IMR-90 (cell line): Measurements from ENCODE around the gene OR10G7. TPM values are rescaled to one million over a fixed set of nuclear protein-coding genes. Genes with fewer than 3 reads are reported as not detected.

ENCODE experiments used
- ATAC-seq: fragments of 200-7000 bp; cut with Tn5 transposase; 2 replicates; pipeline ENCODE4 v1.9.1; 2020; ENCODE audit warnings: low read depth, mild to moderate bottlenecking, moderate library complexity
- BruUV-seq: library from RNA; stranded (reverse); fragments of 400-500 nt; replicated peaks from 2 replicates; lab custom pipeline; 2021; lab: Mats Ljungman, UMichigan
- CTCF ChIA-PET: fragments of 300-600 bp; formaldehyde crosslinking; extraction: SDS; loops from one replicate; lab custom pipeline; 2021; ENCODE audit warnings: antibody characterized with exemption; lab: Yijun Ruan, JAX
- POLR2A ChIA-PET: fragments of 300-600 bp; sonication (Branson Sonifier 250); formaldehyde crosslinking; loops from one replicate; lab custom pipeline; 2022; ENCODE audit warnings: antibody characterized with exemption; ENCODE audit not compliant: unreplicated experiment; lab: Charles Lee
- DNase-seq: peaks from one replicate; pipeline ENCODE4 v3.0.0; 2013
- H2AFZ ChIP-seq: replicated peaks from 2 replicates; pipeline ENCODE3; 2013; ENCODE audit warnings: low read length, mild to moderate bottlenecking; ENCODE audit not compliant: poor library complexity
- H2AK5ac ChIP-seq: 2 replicates; pipeline ENCODE4 v1.6.1; 2013; ENCODE audit warnings: low read depth, low read length, inconsistent platforms
- H2AK9ac ChIP-seq: replicated peaks from 2 replicates; pipeline ENCODE3; 2013; ENCODE audit warnings: mild to moderate bottlenecking, low read depth, low read length, moderate library complexity; ENCODE audit not compliant: poor library complexity
- H2BK120ac ChIP-seq: 2 replicates; pipeline ENCODE4 v1.6.1; 2013; ENCODE audit warnings: low read depth, low read length, inconsistent platforms
- H2BK15ac ChIP-seq: 3 replicates; pipeline ENCODE4 v1.6.1; 2013; ENCODE audit warnings: low read depth, low read length, inconsistent platforms
- H2BK20ac ChIP-seq: 2 replicates; pipeline ENCODE4 v1.6.1; 2013; ENCODE audit warnings: low read depth, mild to moderate bottlenecking, inconsistent platforms, low read length, moderate library complexity
- H2BK5ac ChIP-seq: 2 replicates; pipeline ENCODE4 v1.6.1; 2013; ENCODE audit warnings: mild to moderate bottlenecking, low read depth, low read length, inconsistent platforms; ENCODE audit not compliant: poor library complexity, severe bottlenecking
- H3K14ac ChIP-seq: replicated peaks from 2 replicates; pipeline ENCODE4 v1.6.1; 2013; ENCODE audit warnings: low read depth, low read length, inconsistent platforms
- H3K18ac ChIP-seq: 2 replicates; pipeline ENCODE4 v1.6.1; 2013; ENCODE audit warnings: low read depth, low read length, control low read depth
- H3K23ac ChIP-seq: 2 replicates; pipeline ENCODE4 v1.6.1; 2013; ENCODE audit warnings: low read depth, low read length, inconsistent platforms
- H3K27ac ChIP-seq: 2 replicates; pipeline ENCODE4 v1.5.1; 2013; ENCODE audit warnings: mild to moderate bottlenecking, control low read depth, low read length; ENCODE audit not compliant: insufficient read depth
- H3K27me3 ChIP-seq: 2 replicates; pipeline ENCODE4 v1.6.1; 2013; ENCODE audit warnings: low read length; ENCODE audit not compliant: control insufficient read depth, insufficient read depth
- H3K36me3 ChIP-seq: 2 replicates; pipeline ENCODE4 v1.6.1; 2013; ENCODE audit warnings: low read length, mixed read lengths; ENCODE audit not compliant: control insufficient read depth, insufficient read depth
- H3K4ac ChIP-seq: 2 replicates; pipeline ENCODE4 v1.6.1; 2013; ENCODE audit warnings: low read depth, low read length, inconsistent platforms
- H3K4me1 ChIP-seq: 2 replicates; pipeline ENCODE4 v1.6.1; 2013; ENCODE audit warnings: low read length, mixed read lengths; ENCODE audit not compliant: control insufficient read depth, insufficient read depth
- H3K4me2 ChIP-seq: 2 replicates; pipeline ENCODE4 v1.6.1; 2013; ENCODE audit warnings: low read depth, mild to moderate bottlenecking, control low read depth, low read length, moderate library complexity
- H3K4me3 ChIP-seq: 2 replicates; pipeline ENCODE4 v1.5.1; 2013; ENCODE audit warnings: low read depth, mild to moderate bottlenecking, control low read depth, low read length, moderate library complexity; ENCODE audit not compliant: insufficient read depth
- H3K56ac ChIP-seq: 2 replicates; pipeline ENCODE4 v1.6.1; 2013; ENCODE audit warnings: low read length, inconsistent platforms; ENCODE audit not compliant: insufficient read depth; ENCODE audit errors: extremely low read depth
- H3K79me1 ChIP-seq, 2 experiments: 2 replicates each; pipeline ENCODE4 v1.6.1; 2013; ENCODE audit warnings: low read length in 2 of 2, inconsistent platforms in 1 of 2, low read depth in 1 of 2
- H3K9ac ChIP-seq: 2 replicates; pipeline ENCODE4 v1.6.1; 2013; ENCODE audit warnings: low read depth, low read length, control low read depth
- H3K9me1 ChIP-seq: 2 replicates; pipeline ENCODE4 v1.6.1; 2013; ENCODE audit warnings: low read length, inconsistent platforms; ENCODE audit not compliant: insufficient read depth
- H3K9me3 ChIP-seq: 2 replicates; pipeline ENCODE4 v1.6.1; 2013; ENCODE audit warnings: low read length; ENCODE audit not compliant: control insufficient read depth, insufficient read depth
- H4K20me1 ChIP-seq: 2 replicates; pipeline ENCODE4 v1.6.1; 2013; ENCODE audit warnings: low read length, inconsistent platforms; ENCODE audit not compliant: insufficient read depth
- H4K5ac ChIP-seq: 2 replicates; pipeline ENCODE4 v1.6.1; 2013; ENCODE audit warnings: mild to moderate bottlenecking, low read depth, low read length, control low read depth
- H4K8ac ChIP-seq, 2 experiments: 2 replicates each; pipeline ENCODE4 v1.6.1; 2013; ENCODE audit warnings: low read depth in 2 of 2, low read length in 2 of 2, control low read depth in 1 of 2, inconsistent platforms in 1 of 2
- H4K91ac ChIP-seq: 2 replicates; pipeline ENCODE4 v1.6.1; 2013; ENCODE audit warnings: low read depth, low read length, inconsistent platforms; ENCODE audit not compliant: insufficient read depth
- BHLHE40 ChIP-seq: fragments of 150-350 bp; IDR thresholded peaks from 2 replicates; pipeline ENCODE4 v1.6.1; 2016; ENCODE audit warnings: mild to moderate bottlenecking, low read depth, low read length
- RAD21 ChIP-seq: IDR thresholded peaks from 2 replicates; pipeline ENCODE4 v1.6.1; 2012; ENCODE audit warnings: low read length, improper control_type of control experiment
- WGBS, 2 experiments: methylation state at CpG; one replicate each; pipeline versions ENCODE4 v1.1.5 to v1.1.7; 2013; ENCODE audit warnings: missing lambda C conversion rate in 2 of 2; ENCODE audit not compliant: insufficient read length in 1 of 2; ENCODE audit errors: extremely low coverage in 2 of 2; 5-methylcytosine and 5-hydroxymethylcytosine counted together
- dilution Hi-C: fragments of 300-500 bp; cut with HindIII; formaldehyde crosslinking; loops from one replicate; pipeline ENCODE4 v1.14.3; 2018; ENCODE audit warnings: low sequenced_read_pairs; ENCODE audit not compliant: unreplicated experiment
- in situ Hi-C: fragments of 300-500 bp; cut with MboI; formaldehyde crosslinking; loops from 3 replicates; pipeline ENCODE4 v1.14.3; 2019; ENCODE audit warnings: low sequenced_read_pairs, inconsistent platforms, mixed read lengths
- intact Hi-C: fragments of 100-400 bp; cut with micrococcal nuclease; formaldehyde crosslinking; loops from 2 replicates; pipeline ENCODE4 v1.10.0; 2022
- polyA plus RNA-seq, 3 experiments: library from polyadenylated mRNA; depleted of rRNA; stranded (reverse); fragments of >200 nt; gene quantifications; 2 replicates each; pipeline ENCODE4 v1.2.3, GENCODE V29; 2012; ENCODE audit warnings: low replicate concordance in 1 of 3
- total RNA-seq: library from RNA; depleted of rRNA; stranded (reverse); fragments of >200 nt; gene quantifications from 2 replicates; pipeline ENCODE4 v1.2.3, GENCODE V29; 2012

Gene OR10G7
- total and polyA plus RNA-seq, 2 of the 4 experiments (the other 2 are of a cell fraction) = not detected

- Histone ChIP-seq H4K8ac (no peak overlapping the region), H2BK120ac (no peak overlapping the region), H3K4me1 (no peaks in the 10 kb centered on the region), H4K20me1 (no peaks in the 10 kb centered on the region), H3K9me1 (no peaks in the 10 kb centered on the region), H4K91ac (no peak overlapping the region), H3K9ac (no peak overlapping the region), H2BK20ac (no peak overlapping the region), H3K79me1 (no peaks in the 10 kb centered on the region), H3K9me3 (peaks cover 2% of the 10 kb centered on the region; the same call in 1 of the 2 replicates), H3K27me3 (no peaks in the 10 kb centered on the region), H3K4me2 (no peak overlapping the region), H2BK5ac (no peak overlapping the region), H3K36me3 (no peaks in the 10 kb centered on the region), H3K14ac (no peak overlapping the region), H2BK15ac (no peak overlapping the region), H2AK5ac (no peak overlapping the region), H4K5ac (no peak overlapping the region), H2AK9ac (no peak overlapping the region), H3K23ac (no peak overlapping the region), H2AFZ (no peak overlapping the region), H3K27ac (no peak overlapping the region), H3K4me3 (no peak overlapping the region), H3K56ac (no peak overlapping the region), H3K4ac (no peak overlapping the region), H3K18ac (no peak overlapping the region)
- no peak for TF ChIP-seq BHLHE40
- no peak for TF ChIP-seq RAD21
- ATAC-seq (no peak; the same call in 1 of the 2 replicates), DNase-seq (no peak)
- in situ Hi-C loops (no loop called here), intact Hi-C loops (no loop called here), dilution Hi-C loops (no loop called here)
- POLR2A ChIA-PET = no interaction called here
- BruUV-seq = no TSS peak
- no CpG with 5 or more reads among the region's 1 CpG for WGBS, 2 experiments
- CTCF ChIA-PET = no interaction called here
Observed at GRCh38 chr11:124036666-124037065, 4.5 kb downstream of the OR10G7 start.
